Thymus (tissue), 14 donors: ENCODE data around the gene EGFL7. TPM values are rescaled to one million over a fixed set of nuclear protein-coding genes. Genes with fewer than 3 reads are reported as not detected.

ENCODE experiments used
- DNase-seq, 9 donors: peaks; one replicate each; pipeline ENCODE4 v3.0.0-alpha.2; 2013; ENCODE audit warnings: low spot score in 9 of 9, low read depth in 6 of 9, missing footprints in 1 of 9
- H3K27ac ChIP-seq, 2 donors: one replicate each; pipeline ENCODE4 v1.5.1; 2013; ENCODE audit warnings: control low read depth in 1 of 2, low read depth in 1 of 2, low read length in 1 of 2, mild to moderate bottlenecking in 1 of 2, moderate library complexity in 1 of 2
- H3K27me3 ChIP-seq, 2 donors: one replicate each; pipeline ENCODE4 v1.5.1; 2013; ENCODE audit warnings: low read length in 1 of 2; ENCODE audit not compliant: control insufficient read depth in 2 of 2, insufficient read depth in 1 of 2
- H3K36me3 ChIP-seq, 2 donors: one replicate each; pipeline ENCODE4 v1.5.1; 2013; ENCODE audit warnings: low read length in 1 of 2, mild to moderate bottlenecking in 1 of 2, moderate library complexity in 1 of 2; ENCODE audit not compliant: control insufficient read depth in 2 of 2, insufficient read depth in 2 of 2
- H3K4me1 ChIP-seq, 2 donors: one replicate each; pipeline ENCODE4 v1.5.1; 2013; ENCODE audit warnings: low read length in 2 of 2; ENCODE audit not compliant: control insufficient read depth in 2 of 2, insufficient read depth in 2 of 2
- H3K4me3 ChIP-seq, 2 donors: one replicate each; pipeline ENCODE4 v1.5.1; 2013; ENCODE audit warnings: low read length in 2 of 2, control low read depth in 1 of 2, mild to moderate bottlenecking in 1 of 2
- H3K9me3 ChIP-seq, 2 donors: one replicate each; pipeline ENCODE4 v1.5.1; 2013; ENCODE audit warnings: low read length in 1 of 2, mild to moderate bottlenecking in 1 of 2; ENCODE audit not compliant: control insufficient read depth in 2 of 2, insufficient read depth in 1 of 2
- WGBS: extraction: QIAGEN DNeasy Blood & Tissue Kit; methylation state at CpG from one replicate; pipeline ENCODE4 v1.1.7; 2013; 5-methylcytosine and 5-hydroxymethylcytosine counted together
- long read RNA-seq, 10 donors: transcript quantifications; one replicate each; lab custom pipeline, GENCODE V29; 2026
- polyA plus RNA-seq: library from polyadenylated mRNA; stranded (reverse); fragments of 200-250 nt; gene quantifications from one replicate; pipeline ENCODE4 v1.2.3, GENCODE V29; 2013
- total RNA-seq: library from RNA; stranded (reverse); fragments of 120-200 nt; gene quantifications from one replicate; pipeline ENCODE4 v1.2.4, GENCODE V29; 2013
- donor health status: healthy.

EGFL7 gene
- 18.1 TPM for total RNA-seq
- 118 TPM for polyA plus RNA-seq
- long read RNA-seq, donor 1, partial matches to known transcripts, result 0 of 1 reads
- long read RNA-seq, donor 1, other reads (novel, unspliced or antisense), result 0 of 1 reads
- long read RNA-seq, donor 2, result 0 reads
- long read RNA-seq, donor 3, transcript EGFL7-202 (9 exons, 1,282 nt), result major isoform, 7 of 29 reads
- long read RNA-seq, donor 3, transcript EGFL7-204 (10 exons, 1,529 nt), result major isoform, 7 of 29 reads
- long read RNA-seq, donor 3, partial matches to known transcripts, result 15 of 29 reads
- long read RNA-seq, donor 3, other reads (novel, unspliced or antisense), result 0 of 29 reads
- long read RNA-seq, donor 4, partial matches to known transcripts, result 0 of 1 reads
- long read RNA-seq, donor 4, other reads (novel, unspliced or antisense), result 0 of 1 reads
- long read RNA-seq, donor 5, transcript EGFL7-202 (9 exons, 1,282 nt), result major isoform, 5 of 12 reads
- long read RNA-seq, donor 5, partial matches to known transcripts, result 5 of 12 reads
- long read RNA-seq, donor 5, other reads (novel, unspliced or antisense), result 0 of 12 reads
- long read RNA-seq, donor 6, partial matches to known transcripts, result 0 of 5 reads
- long read RNA-seq, donor 6, other reads (novel, unspliced or antisense), result 0 of 5 reads
- long read RNA-seq, donor 7, partial matches to known transcripts, result 0 of 1 reads
- long read RNA-seq, donor 7, other reads (novel, unspliced or antisense), result 0 of 1 reads
- long read RNA-seq, donor 8, partial matches to known transcripts, result 0 of 4 reads
- long read RNA-seq, donor 8, other reads (novel, unspliced or antisense), result 0 of 4 reads
- long read RNA-seq, donor 9, partial matches to known transcripts, result 0 of 1 reads
- long read RNA-seq, donor 9, other reads (novel, unspliced or antisense), result 0 of 1 reads
- long read RNA-seq, donor 10, partial matches to known transcripts, result 0 of 2 reads
- long read RNA-seq, donor 10, other reads (novel, unspliced or antisense), result 0 of 2 reads

- WGBS, result 89% methylated on average over 38 of the region's 38 CpGs
- H3K27me3 ChIP-seq, result peaks cover 76 to 93% of the 10 kb centered on the region in 2 donors
Measured at GRCh38 chr9:136662656-136663581, at the start of gene EGFL7. Gene EGFL7, plus strand, starts transcription at chr9:136662916. Its CDS starts 5,367 bp downstream, at chr9:136668283.

GRCh38 chr9:136613824-136614371, 48.8 kb upstream of the EGFL7 start:
- Histone ChIP-seq H3K27ac (no peak overlapping the region), H3K27me3 (peaks cover 0 to 7% of the 10 kb centered on the region in 2 donors), H3K4me1 (peaks cover 7 to 57% of the 10 kb centered on the region in 2 donors), H3K36me3 (no peaks in the 10 kb centered on the region), H3K9me3 (peaks cover 0 to 13% of the 10 kb centered on the region in 2 donors), H3K4me3 (no peak overlapping the region)
- WGBS, result 96% methylated on average over 19 of the region's 19 CpGs
- DNase-seq, result no peak

More at GRCh38 chr9:136662656-136663581, at the start of gene EGFL7:
- Histone ChIP-seq H3K4me1 (peaks cover 4 to 24% of the 10 kb centered on the region in 2 donors), H3K9me3 (peaks cover 2 to 5% of the 10 kb centered on the region in 2 donors), H3K36me3 (no peaks in the 10 kb centered on the region), H3K4me3 (no peak within 1 kb of the TSS), H3K27ac (peak within 1 kb of the TSS in 1 of 2 donors; percentile 26)
- DNase-seq, result no peak

GRCh38 chr9:136614372-136614922, 48.3 kb upstream of the EGFL7 start:
- peaks cover 7 to 57% of the 10 kb centered on the region in 2 donors for H3K4me1 ChIP-seq
- no peak overlapping the region for H3K27ac ChIP-seq
- 94% methylated on average over 22 of the region's 22 CpGs for whole genome bisulfite sequencing
- peaks cover 0 to 13% of the 10 kb centered on the region in 2 donors for H3K9me3 ChIP-seq
- peaks cover 0 to 3% of the 10 kb centered on the region in 2 donors for H3K27me3 ChIP-seq
- DNase-seq, result no peak
- H3K36me3 ChIP-seq, result no peaks in the 10 kb centered on the region
- H3K4me3 ChIP-seq, result no peak overlapping the region

GRCh38 chr9:136614967-136615623, 47.6 kb upstream of the EGFL7 start:
- no peak for DNase-seq
- H3K27me3 ChIP-seq, result peaks cover 0 to 7% of the 10 kb centered on the region in 2 donors

GRCh38 chr9:136615631-136616306, 46.9 kb upstream of the EGFL7 start:
- no peaks in the 10 kb centered on the region for H3K36me3 ChIP-seq
- H3K27me3 ChIP-seq, result peaks cover 0 to 14% of the 10 kb centered on the region in 2 donors
- H3K4me1 ChIP-seq, result peaks cover 7 to 60% of the 10 kb centered on the region in 2 donors
- 84% methylated on average over 17 of the region's 17 CpGs for WGBS
- peaks cover 0 to 13% of the 10 kb centered on the region in 2 donors for H3K9me3 ChIP-seq
- no peak overlapping the region for H3K27ac ChIP-seq
- DNase-seq, result no peak
- H3K4me3 ChIP-seq, result no peak overlapping the region

More at GRCh38 chr9:136614967-136615623, 47.6 kb upstream of the EGFL7 start:
- Histone ChIP-seq H3K4me1 (peaks cover 7 to 57% of the 10 kb centered on the region in 2 donors), H3K36me3 (no peaks in the 10 kb centered on the region), H3K27ac (no peak overlapping the region), H3K4me3 (no peak overlapping the region), H3K9me3 (peaks cover 0 to 13% of the 10 kb centered on the region in 2 donors)
- WGBS, result 90% methylated on average over 25 of the region's 25 CpGs

GRCh38 chr9:136616307-136616635, 46.4 kb upstream of the EGFL7 start:
- Histone ChIP-seq H3K27ac (no peak overlapping the region), H3K36me3 (no peaks in the 10 kb centered on the region), H3K4me1 (peaks cover 7 to 65% of the 10 kb centered on the region in 2 donors), H3K9me3 (peaks cover 0 to 11% of the 10 kb centered on the region in 2 donors), H3K4me3 (no peak overlapping the region), H3K27me3 (peaks cover 0 to 17% of the 10 kb centered on the region in 2 donors)
- WGBS, result 95% methylated on average over 12 of the region's 12 CpGs
- DNase-seq, result no peak

GRCh38 chr9:136616948-136617695, 45.6 kb upstream of the EGFL7 start:
- no peak for DNase-seq
- WGBS, result 66% methylated on average over 22 of the region's 22 CpGs

More at GRCh38 chr9:136616948-136617695, 45.6 kb upstream of the EGFL7 start:
- peaks cover 10 to 73% of the 10 kb centered on the region in 2 donors for H3K4me1 ChIP-seq
- H3K36me3 ChIP-seq, result no peaks in the 10 kb centered on the region
- peaks cover 0 to 23% of the 10 kb centered on the region in 2 donors for H3K27me3 ChIP-seq
- H3K27ac ChIP-seq, result peak overlapping the region in 1 of 2 donors; percentile 38
- peaks cover 0 to 6% of the 10 kb centered on the region in 2 donors for H3K9me3 ChIP-seq
- H3K4me3 ChIP-seq, result no peak overlapping the region
